ENCODE measurements around the gene B3GNT7. TPM values are rescaled to one million over a fixed set of nuclear protein-coding genes. Genes with fewer than 3 reads are reported as not detected.
A peak's percentile ranks its signal among the peaks of the same experiment; 100 is the strongest.
"Not testable (repeated sequence)": the region's sequence is repeated elsewhere in the genome, so short reads cannot be mapped to it uniquely, and the experiment has no call there.

B3GNT7 gene
- polyA plus RNA-seq (2013, experiment 1 of 2), result 2.9 TPM
- polyA plus RNA-seq (2013, experiment 2 of 2), result 2.4 TPM

- Histone ChIP-seq H3K27ac (ENCODE audit: low read depth, low read length, severe bottlenecking) (no peak within 1 kb of the TSS), H3K9me3 (ENCODE audit: control insufficient read depth, low read length) (no peaks in the 10 kb centered on the region), H3K4me1 (ENCODE audit: control insufficient read depth, insufficient read depth, low read length, poor library complexity, severe bottlenecking) (peaks cover 3% of the 10 kb centered on the region), H3K36me3 (ENCODE audit: control insufficient read depth, insufficient read depth, low read length) (no peaks in the 10 kb centered on the region), H3K4me3 (ENCODE audit: extremely low read depth, insufficient read depth, low read length, poor library complexity, severe bottlenecking) (peak within 1 kb of the TSS; percentile 29)
- 7 to 9% methylated on average over 53 of the region's 95 CpGs for WGBS, 2 experiments (ENCODE audit: insufficient coverage in 2 of 2)
These were observed at the start of gene B3GNT7 for GRCh38 chr2:231395188-231396057. B3GNT7 (plus strand) TSS chr2:231395710; CDS start chr2:231395804, 94 bp downstream.

GRCh38 chr2:231347081-231347480 is 48.4 kb upstream of the B3GNT7 start:
- Histone ChIP-seq H3K4me3 (ENCODE audit: extremely low read depth, insufficient read depth, low read length, poor library complexity, severe bottlenecking) (no peak overlapping the region), H3K27ac (ENCODE audit: low read depth, low read length, severe bottlenecking) (no peak overlapping the region)
- 80 to 100% methylated on average over 2 of the region's 5 CpGs for WGBS, 2 experiments (ENCODE audit: insufficient coverage in 2 of 2)

GRCh38 chr2:231347638-231348037 is 47.9 kb upstream of the B3GNT7 start:
- WGBS, 2 experiments (ENCODE audit: insufficient coverage in 2 of 2), result 100% methylated on average over 1 of the region's 1 CpG; no CpG with 5 or more reads in 1 of the 2 experiments
- Histone ChIP-seq H3K4me1 (ENCODE audit: control insufficient read depth, insufficient read depth, low read length, poor library complexity, severe bottlenecking) (peaks cover 4% of the 10 kb centered on the region), H3K4me3 (ENCODE audit: extremely low read depth, insufficient read depth, low read length, poor library complexity, severe bottlenecking) (no peak overlapping the region), H3K36me3 (ENCODE audit: control insufficient read depth, insufficient read depth, low read length) (peaks cover 17% of the 10 kb centered on the region), H3K27ac (ENCODE audit: low read depth, low read length, severe bottlenecking) (no peak overlapping the region), H3K9me3 (ENCODE audit: control insufficient read depth, low read length) (no peaks in the 10 kb centered on the region)

More at GRCh38 chr2:231347081-231347480, 48.4 kb upstream of the B3GNT7 start:
- H3K9me3 ChIP-seq (ENCODE audit: control insufficient read depth, low read length), result no peaks in the 10 kb centered on the region
- H3K36me3 ChIP-seq (ENCODE audit: control insufficient read depth, insufficient read depth, low read length), result peaks cover 17% of the 10 kb centered on the region
- H3K4me1 ChIP-seq (ENCODE audit: control insufficient read depth, insufficient read depth, low read length, poor library complexity, severe bottlenecking), result peaks cover 6% of the 10 kb centered on the region

GRCh38 chr2:231348173-231348572 is 47.3 kb upstream of the B3GNT7 start:
- H3K4me3 ChIP-seq (ENCODE audit: extremely low read depth, insufficient read depth, low read length, poor library complexity, severe bottlenecking), result no peak overlapping the region
- no peak overlapping the region for H3K27ac ChIP-seq (ENCODE audit: low read depth, low read length, severe bottlenecking)
- H3K4me1 ChIP-seq (ENCODE audit: control insufficient read depth, insufficient read depth, low read length, poor library complexity, severe bottlenecking), result peaks cover 4% of the 10 kb centered on the region
- peaks cover 17% of the 10 kb centered on the region for H3K36me3 ChIP-seq (ENCODE audit: control insufficient read depth, insufficient read depth, low read length)
- no peaks in the 10 kb centered on the region for H3K9me3 ChIP-seq (ENCODE audit: control insufficient read depth, low read length)
- 75 to 100% methylated on average over 2 of the region's 2 CpGs for WGBS, 2 experiments (ENCODE audit: insufficient coverage in 2 of 2)

GRCh38 chr2:231348704-231349373 is 46.7 kb upstream of the B3GNT7 start:
- no peaks in the 10 kb centered on the region for H3K9me3 ChIP-seq (ENCODE audit: control insufficient read depth, low read length)
- no peak overlapping the region for H3K27ac ChIP-seq (ENCODE audit: low read depth, low read length, severe bottlenecking)
- H3K4me3 ChIP-seq (ENCODE audit: extremely low read depth, insufficient read depth, low read length, poor library complexity, severe bottlenecking), result no peak overlapping the region
- 91 to 95% methylated on average over 2 of the region's 5 CpGs for WGBS, 2 experiments (ENCODE audit: insufficient coverage in 2 of 2)
- peaks cover 4% of the 10 kb centered on the region for H3K4me1 ChIP-seq (ENCODE audit: control insufficient read depth, insufficient read depth, low read length, poor library complexity, severe bottlenecking)
- peaks cover 17% of the 10 kb centered on the region for H3K36me3 ChIP-seq (ENCODE audit: control insufficient read depth, insufficient read depth, low read length)

GRCh38 chr2:231349374-231349735 is 46.2 kb upstream of the B3GNT7 start:
- peaks cover 17% of the 10 kb centered on the region for H3K36me3 ChIP-seq (ENCODE audit: control insufficient read depth, insufficient read depth, low read length)
- not testable (repeated sequence) for H3K27ac ChIP-seq (ENCODE audit: low read depth, low read length, severe bottlenecking); H3K9me3 ChIP-seq (ENCODE audit: control insufficient read depth, low read length); H3K4me3 ChIP-seq (ENCODE audit: extremely low read depth, insufficient read depth, low read length, poor library complexity, severe bottlenecking); H3K4me1 ChIP-seq (ENCODE audit: control insufficient read depth, insufficient read depth, low read length, poor library complexity, severe bottlenecking)
- WGBS, 2 experiments (ENCODE audit: insufficient coverage in 2 of 2), result 92 to 96% methylated on average over 6 to 7 of the region's 10 CpGs

GRCh38 chr2:231351648-231352047 is 43.9 kb upstream of the B3GNT7 start:
- 97 to 100% methylated on average over 3 of the region's 5 CpGs for WGBS, 2 experiments (ENCODE audit: insufficient coverage in 2 of 2)
- H3K27ac ChIP-seq (ENCODE audit: low read depth, low read length, severe bottlenecking), result no peak overlapping the region
- no peaks in the 10 kb centered on the region for H3K9me3 ChIP-seq (ENCODE audit: control insufficient read depth, low read length)
- peaks cover 7% of the 10 kb centered on the region for H3K4me1 ChIP-seq (ENCODE audit: control insufficient read depth, insufficient read depth, low read length, poor library complexity, severe bottlenecking)
- peaks cover 4% of the 10 kb centered on the region for H3K36me3 ChIP-seq (ENCODE audit: control insufficient read depth, insufficient read depth, low read length)
- H3K4me3 ChIP-seq (ENCODE audit: extremely low read depth, insufficient read depth, low read length, poor library complexity, severe bottlenecking), result no peak overlapping the region

- H3K4me3 ChIP-seq (ENCODE audit: extremely low read depth, insufficient read depth, low read length, poor library complexity, severe bottlenecking), result no peak overlapping the region
- peaks cover 4% of the 10 kb centered on the region for H3K36me3 ChIP-seq (ENCODE audit: control insufficient read depth, insufficient read depth, low read length)
- H3K9me3 ChIP-seq (ENCODE audit: control insufficient read depth, low read length), result no peaks in the 10 kb centered on the region
- peaks cover 3% of the 10 kb centered on the region for H3K4me1 ChIP-seq (ENCODE audit: control insufficient read depth, insufficient read depth, low read length, poor library complexity, severe bottlenecking)
- 91 to 100% methylated on average over 3 to 4 of the region's 6 CpGs for WGBS, 2 experiments (ENCODE audit: insufficient coverage in 2 of 2)
- no peak overlapping the region for H3K27ac ChIP-seq (ENCODE audit: low read depth, low read length, severe bottlenecking)
These were observed 42.0 kb upstream of the B3GNT7 start for GRCh38 chr2:231353469-231353868.

GRCh38 chr2:231355508-231356465 is 39.7 kb upstream of the B3GNT7 start:
- Histone ChIP-seq H3K4me1 (ENCODE audit: control insufficient read depth, insufficient read depth, low read length, poor library complexity, severe bottlenecking) (peaks cover 3% of the 10 kb centered on the region), H3K36me3 (ENCODE audit: control insufficient read depth, insufficient read depth, low read length) (no peaks in the 10 kb centered on the region), H3K9me3 (ENCODE audit: control insufficient read depth, low read length) (no peaks in the 10 kb centered on the region), H3K4me3 (ENCODE audit: extremely low read depth, insufficient read depth, low read length, poor library complexity, severe bottlenecking) (no peak overlapping the region), H3K27ac (ENCODE audit: low read depth, low read length, severe bottlenecking) (peak overlapping the region; percentile 66)
- WGBS, 2 experiments (ENCODE audit: insufficient coverage in 2 of 2), result 60% methylated on average over 25 to 27 of the region's 28 CpGs

GRCh38 chr2:231356466-231356844 is 39.1 kb upstream of the B3GNT7 start:
- no peak overlapping the region for H3K4me3 ChIP-seq (ENCODE audit: extremely low read depth, insufficient read depth, low read length, poor library complexity, severe bottlenecking)
- H3K36me3 ChIP-seq (ENCODE audit: control insufficient read depth, insufficient read depth, low read length), result no peaks in the 10 kb centered on the region
- no peak overlapping the region for H3K27ac ChIP-seq (ENCODE audit: low read depth, low read length, severe bottlenecking)
- H3K4me1 ChIP-seq (ENCODE audit: control insufficient read depth, insufficient read depth, low read length, poor library complexity, severe bottlenecking), result peaks cover 3% of the 10 kb centered on the region
- WGBS, 2 experiments (ENCODE audit: insufficient coverage in 2 of 2), result 63 to 83% methylated on average over 3 to 4 of the region's 5 CpGs
- no peaks in the 10 kb centered on the region for H3K9me3 ChIP-seq (ENCODE audit: control insufficient read depth, low read length)

Measured in mesodermal cell (in vitro differentiated cells).